HEK293T (cell line): ENCODE data around the gene KIRREL3.

ENCODE experiments used
- CTCF ChIA-PET: fragments of 350-600 bp; formaldehyde crosslinking; extraction: SDS; loops from one replicate; lab custom pipeline; 2021; ENCODE audit warnings: antibody characterized with exemption, inconsistent platforms; lab: Yijun Ruan, JAX
- POLR2A ChIA-PET: fragments of 350-600 bp; formaldehyde crosslinking; extraction: SDS; loops from one replicate; lab custom pipeline; 2020; ENCODE audit warnings: antibody characterized with exemption, inconsistent platforms; lab: Yijun Ruan, JAX
- DNase-seq: peaks from one replicate; pipeline ENCODE4 v3.0.0; 2012; ENCODE audit warnings: mixed read lengths; ENCODE audit errors: extremely low spot score
- ARNT ChIP-seq: fragments of 450-650 bp; IDR thresholded peaks from 2 replicates; pipeline ENCODE4 v1.6.1; 2017; ENCODE audit warnings: mild to moderate bottlenecking
- BHLHE40 ChIP-seq: fragments of 450-650 bp; IDR thresholded peaks from 2 replicates; pipeline ENCODE4 v1.6.1; 2016; ENCODE audit warnings: mild to moderate bottlenecking, moderate library complexity, borderline replicate concordance
- CTBP1 ChIP-seq: fragments of 450-650 bp; IDR thresholded peaks from 2 replicates; pipeline ENCODE4 v1.6.1; 2016; ENCODE audit warnings: borderline replicate concordance
- ELF4 ChIP-seq: fragments of 450-650 bp; IDR thresholded peaks from 2 replicates; pipeline ENCODE4 v1.6.1; 2017; ENCODE audit warnings: antibody characterized with exemption
- FOXA1 ChIP-seq: fragments of 450-650 bp; IDR thresholded peaks from 2 replicates; pipeline ENCODE4 v1.6.1; 2016; ENCODE audit warnings: mild to moderate bottlenecking
- FOXK2 ChIP-seq: fragments of 450-650 bp; IDR thresholded peaks from 2 replicates; pipeline ENCODE4 v1.6.1; 2016; ENCODE audit warnings: mild to moderate bottlenecking
- FOXM1 ChIP-seq: fragments of 450-650 bp; IDR thresholded peaks from 2 replicates; pipeline ENCODE4 v1.6.1; 2017; ENCODE audit warnings: mild to moderate bottlenecking, borderline replicate concordance
- HDGF ChIP-seq: fragments of 450-650 bp; IDR thresholded peaks from 2 replicates; pipeline ENCODE4 v1.6.1; 2017; ENCODE audit warnings: antibody characterized with exemption, borderline replicate concordance
- L3MBTL2 ChIP-seq: fragments of 450-650 bp; conservative IDR thresholded peaks from 2 replicates; pipeline ENCODE4 v1.6.1; 2016; ENCODE audit warnings: mild to moderate bottlenecking
- LEF1 ChIP-seq: fragments of 450-650 bp; IDR thresholded peaks from 2 replicates; pipeline ENCODE4 v1.6.1; 2017; ENCODE audit warnings: mild to moderate bottlenecking, borderline replicate concordance
- NFRKB ChIP-seq: fragments of 450-650 bp; IDR thresholded peaks from 2 replicates; pipeline ENCODE4 v1.6.1; 2016; ENCODE audit warnings: mild to moderate bottlenecking, moderate library complexity
- SP1 ChIP-seq: fragments of 450-650 bp; IDR thresholded peaks from 2 replicates; pipeline ENCODE4 v1.6.1; 2017
- SUZ12 ChIP-seq: fragments of 450-650 bp; IDR thresholded peaks from 2 replicates; pipeline ENCODE4 v1.6.1; 2016; ENCODE audit warnings: mild to moderate bottlenecking
- TARDBP ChIP-seq: fragments of 450-650 bp; IDR thresholded peaks from 2 replicates; pipeline ENCODE4 v1.6.1; 2016
- ZNF384 ChIP-seq: fragments of 450-650 bp; IDR thresholded peaks from 2 replicates; pipeline ENCODE4 v1.6.1; 2016
- TF ChIP-seq, protein P1 (sequence below): fragments of 450-650 bp; IDR thresholded peaks from 2 replicates; pipeline ENCODE4 v1.6.1; 2016

KIRREL3 gene

DNA sequence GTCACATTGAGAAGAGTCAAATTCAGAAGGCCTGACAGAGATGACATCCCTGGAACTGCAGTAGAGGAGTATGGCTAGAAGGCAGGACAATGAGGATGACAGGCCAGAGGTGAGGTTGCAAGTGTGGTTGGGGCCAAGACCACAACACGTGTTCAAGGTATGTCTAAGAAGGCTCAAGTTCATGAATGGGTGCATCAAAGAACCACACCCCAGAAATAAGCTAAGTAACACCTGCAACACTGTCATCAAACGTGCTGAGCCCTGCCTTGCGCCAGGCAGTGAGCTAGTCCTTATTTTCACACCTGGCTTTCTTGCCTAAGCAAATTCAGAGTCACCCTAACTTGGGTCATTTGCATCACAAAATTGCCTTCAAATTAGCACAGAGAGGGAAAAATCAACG is 313.6 kb downstream of the KIRREL3 start:
- no peak for TF ChIP-seq FOXM1
- TF ChIP-seq BHLHE40: no peak
- TF ChIP-seq, protein P1, sequence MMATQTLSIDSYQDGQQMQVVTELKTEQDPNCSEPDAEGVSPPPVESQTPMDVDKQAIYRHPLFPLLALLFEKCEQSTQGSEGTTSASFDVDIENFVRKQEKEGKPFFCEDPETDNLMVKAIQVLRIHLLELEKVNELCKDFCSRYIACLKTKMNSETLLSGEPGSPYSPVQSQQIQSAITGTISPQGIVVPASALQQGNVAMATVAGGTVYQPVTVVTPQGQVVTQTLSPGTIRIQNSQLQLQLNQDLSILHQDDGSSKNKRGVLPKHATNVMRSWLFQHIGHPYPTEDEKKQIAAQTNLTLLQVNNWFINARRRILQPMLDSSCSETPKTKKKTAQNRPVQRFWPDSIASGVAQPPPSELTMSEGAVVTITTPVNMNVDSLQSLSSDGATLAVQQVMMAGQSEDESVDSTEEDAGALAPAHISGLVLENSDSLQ: no peak
- TF ChIP-seq ELF4: no peak
- TF ChIP-seq NFRKB: no peak
- TF ChIP-seq HDGF: no peak
- no peak for TF ChIP-seq ARNT
- TF ChIP-seq FOXA1: no peak
- TF ChIP-seq FOXK2: no peak
- no peak for TF ChIP-seq SUZ12
- TF ChIP-seq SP1: no peak
- TF ChIP-seq L3MBTL2: no peak
- TF ChIP-seq TARDBP: no peak
- TF ChIP-seq LEF1: no peak
- TF ChIP-seq ZNF384: no peak
- TF ChIP-seq CTBP1: no peak
- CTCF ChIA-PET: no interaction called here
- POLR2A ChIA-PET: no interaction called here
- no peak for DNase-seq

DNA sequence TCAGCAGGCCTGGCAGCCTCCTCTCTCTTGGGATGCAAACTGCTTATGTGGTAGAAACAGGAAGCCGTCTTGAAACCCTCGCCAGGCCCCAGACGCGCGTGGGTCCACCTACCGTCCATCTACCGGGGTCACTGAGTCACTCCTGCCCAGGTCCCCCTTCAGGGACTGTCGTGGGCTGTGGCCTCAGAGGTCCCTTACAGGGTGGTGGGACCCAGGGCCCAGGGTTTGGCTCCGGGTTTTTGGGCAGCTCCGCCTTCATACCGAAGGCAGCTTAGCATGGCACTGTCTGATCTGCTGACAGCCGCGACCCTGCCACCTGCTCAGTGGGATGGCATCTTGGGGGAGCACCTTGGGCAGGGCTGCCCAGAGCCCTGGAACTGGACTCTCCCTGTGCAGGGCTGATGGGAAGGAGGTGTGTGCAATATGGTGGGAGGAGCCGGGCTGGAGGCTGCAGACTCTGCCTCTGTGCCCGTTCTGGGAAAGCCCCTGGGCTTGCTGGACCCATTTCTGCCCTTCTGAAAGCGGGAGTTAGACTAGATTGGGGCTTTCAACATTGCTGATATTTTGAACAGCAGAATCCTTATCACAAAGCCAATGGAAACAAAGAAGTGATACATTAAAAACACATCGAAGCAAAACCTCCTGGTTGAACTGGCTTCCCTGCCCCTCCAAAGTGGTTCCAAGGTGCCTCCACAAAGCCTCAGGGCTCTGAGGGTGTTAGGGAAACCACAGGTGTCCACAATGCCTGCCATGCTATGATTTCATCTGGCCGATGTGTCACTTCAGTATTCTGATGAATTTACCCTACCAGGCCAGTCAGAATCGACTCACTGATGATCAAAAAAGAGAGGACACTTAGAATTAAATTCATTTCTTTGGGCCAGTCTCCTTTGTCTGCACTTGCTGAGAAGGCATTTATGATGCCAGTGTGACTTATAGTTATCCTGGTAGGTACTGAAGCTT is 316.5 kb downstream of the KIRREL3 start:
- ChIA-PET POLR2A (no interaction called here), CTCF (no interaction called here)
- DNase-seq: no peak
- TF ChIP-seq SP1 (no peak), ZNF384 (no peak), FOXA1 (no peak), CTBP1 (no peak), HDGF (no peak), ELF4 (no peak), L3MBTL2 (no peak), SUZ12 (no peak), BHLHE40 (no peak), ARNT (no peak), LEF1 (no peak), FOXM1 (no peak), FOXK2 (no peak), NFRKB (no peak), TARDBP (no peak)
- TF ChIP-seq, protein P1: no peak

GRCh38 chr11:126682590-126682989 is 318.0 kb downstream of the KIRREL3 start:
- no peak for TF ChIP-seq FOXK2
- TF ChIP-seq, protein P1: no peak
- no peak for TF ChIP-seq CTBP1
- no peak for TF ChIP-seq HDGF
- TF ChIP-seq FOXA1: no peak
- no peak for TF ChIP-seq BHLHE40
- no peak for TF ChIP-seq TARDBP
- no peak for TF ChIP-seq L3MBTL2
- TF ChIP-seq ARNT: no peak
- TF ChIP-seq SUZ12: no peak
- TF ChIP-seq SP1: no peak
- ChIA-PET POLR2A (no interaction called here), CTCF (no interaction called here)
- DNase-seq: no peak

- TF ChIP-seq NFRKB (no peak), FOXK2 (no peak), FOXM1 (no peak), L3MBTL2 (no peak), LEF1 (no peak), SP1 (no peak), CTBP1 (no peak), FOXA1 (no peak), HDGF (no peak), SUZ12 (no peak), TARDBP (no peak), ELF4 (no peak), ZNF384 (no peak), BHLHE40 (no peak), ARNT (no peak)
- TF ChIP-seq, protein P1: no peak
- ChIA-PET CTCF (interaction anchor here (0.7 to 1.6 kb wide), 2 partner anchors 36 to 1171 kb away, joined by 6 read pairs; no protein-coding TSS in a partner anchor), POLR2A (no interaction called here)
- DNase-seq: no peak
These were observed 319.9 kb downstream of the KIRREL3 start for GRCh38 chr11:126680700-126681099.

DNA sequence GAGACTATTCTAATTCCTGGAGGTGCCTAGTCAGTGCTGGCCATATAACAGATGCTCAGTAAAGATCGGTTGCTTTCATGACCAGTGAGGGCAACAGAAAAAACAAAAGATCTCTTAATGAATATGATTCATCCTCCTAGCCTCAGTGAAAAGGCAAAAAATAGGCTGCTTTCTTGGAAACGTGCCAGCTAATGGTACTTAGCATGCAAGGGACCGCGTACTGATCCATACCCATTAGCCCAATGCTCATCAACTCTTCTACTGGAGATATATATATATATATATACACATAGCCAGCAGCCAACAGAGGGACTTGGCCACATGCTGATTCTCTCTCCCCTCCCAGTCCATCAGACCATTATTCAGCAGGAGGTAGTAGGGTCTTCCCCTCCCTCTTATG is 320.4 kb downstream of the KIRREL3 start:
- TF ChIP-seq TARDBP: no peak
- no peak for TF ChIP-seq HDGF
- no peak for TF ChIP-seq SP1
- TF ChIP-seq LEF1: no peak
- no peak for TF ChIP-seq FOXA1
- TF ChIP-seq BHLHE40: no peak
- no peak for TF ChIP-seq CTBP1
- TF ChIP-seq, protein P1: no peak
- no peak for TF ChIP-seq FOXK2
- TF ChIP-seq ELF4: no peak
- TF ChIP-seq NFRKB: no peak
- TF ChIP-seq FOXM1: no peak
- TF ChIP-seq L3MBTL2: no peak
- no peak for TF ChIP-seq SUZ12
- TF ChIP-seq ARNT: no peak
- no peak for TF ChIP-seq ZNF384
- POLR2A ChIA-PET: no interaction called here
- CTCF ChIA-PET: interaction anchor here (0.6 to 1.6 kb wide), 2 partner anchors 37 to 1426 kb away, joined by 3 to 6 read pairs; no protein-coding TSS in a partner anchor
- no peak for DNase-seq
